ENCODE results near the gene GAS6.

The GAS6 gene

GRCh38 chr13:113819731-113820715 is 43.9 kb downstream of the GAS6 start:
- no peak for DNase-seq

- no peak for DNase-seq
Measured at GRCh38 chr13:113819341-113819730, 44.5 kb downstream of the GAS6 start.

- no peak for DNase-seq
Measured at GRCh38 chr13:113818700-113819295, 45.1 kb downstream of the GAS6 start.

DNA sequence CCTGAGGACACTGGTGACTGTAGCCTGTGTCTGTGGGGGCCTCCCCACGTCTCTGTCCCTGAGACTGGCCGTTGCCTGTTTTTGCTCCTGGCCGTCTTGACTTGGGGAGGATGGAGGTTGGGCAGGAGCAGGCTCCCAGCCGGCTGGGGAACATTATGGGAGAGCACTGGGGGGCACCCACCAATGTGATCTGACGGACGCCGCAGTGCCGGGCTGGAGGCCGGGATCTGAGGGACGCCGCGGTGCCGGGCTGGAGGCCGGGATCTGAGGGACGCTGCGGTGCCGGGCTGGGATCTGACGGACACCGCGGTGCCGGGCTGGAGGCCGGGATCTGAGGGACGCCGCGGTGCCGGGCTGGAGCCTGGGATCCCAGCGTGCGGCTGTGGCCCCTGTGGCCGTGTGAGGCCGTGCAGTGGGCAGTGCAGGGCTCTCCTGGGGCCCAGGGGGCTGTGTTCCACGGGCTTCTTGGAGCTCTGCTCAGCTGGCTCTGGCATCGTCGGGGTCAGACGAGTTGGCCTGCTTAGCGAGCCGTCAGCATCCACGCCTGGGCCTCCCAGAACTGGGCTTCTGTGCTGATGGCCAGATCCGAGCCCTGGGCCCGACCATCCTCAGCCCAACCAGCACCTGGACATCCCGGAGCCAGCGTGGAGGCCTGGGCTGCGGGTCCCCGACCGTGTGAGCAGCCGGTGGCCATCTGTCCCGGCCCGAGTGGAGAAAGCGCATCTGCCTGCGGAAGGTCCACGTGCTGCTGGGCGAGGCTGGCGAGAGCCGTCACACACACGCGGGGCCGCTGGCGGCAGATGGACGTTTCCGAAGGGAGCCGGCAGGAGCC is 45.8 kb downstream of the GAS6 start:
- no peak for DNase-seq

DNA sequence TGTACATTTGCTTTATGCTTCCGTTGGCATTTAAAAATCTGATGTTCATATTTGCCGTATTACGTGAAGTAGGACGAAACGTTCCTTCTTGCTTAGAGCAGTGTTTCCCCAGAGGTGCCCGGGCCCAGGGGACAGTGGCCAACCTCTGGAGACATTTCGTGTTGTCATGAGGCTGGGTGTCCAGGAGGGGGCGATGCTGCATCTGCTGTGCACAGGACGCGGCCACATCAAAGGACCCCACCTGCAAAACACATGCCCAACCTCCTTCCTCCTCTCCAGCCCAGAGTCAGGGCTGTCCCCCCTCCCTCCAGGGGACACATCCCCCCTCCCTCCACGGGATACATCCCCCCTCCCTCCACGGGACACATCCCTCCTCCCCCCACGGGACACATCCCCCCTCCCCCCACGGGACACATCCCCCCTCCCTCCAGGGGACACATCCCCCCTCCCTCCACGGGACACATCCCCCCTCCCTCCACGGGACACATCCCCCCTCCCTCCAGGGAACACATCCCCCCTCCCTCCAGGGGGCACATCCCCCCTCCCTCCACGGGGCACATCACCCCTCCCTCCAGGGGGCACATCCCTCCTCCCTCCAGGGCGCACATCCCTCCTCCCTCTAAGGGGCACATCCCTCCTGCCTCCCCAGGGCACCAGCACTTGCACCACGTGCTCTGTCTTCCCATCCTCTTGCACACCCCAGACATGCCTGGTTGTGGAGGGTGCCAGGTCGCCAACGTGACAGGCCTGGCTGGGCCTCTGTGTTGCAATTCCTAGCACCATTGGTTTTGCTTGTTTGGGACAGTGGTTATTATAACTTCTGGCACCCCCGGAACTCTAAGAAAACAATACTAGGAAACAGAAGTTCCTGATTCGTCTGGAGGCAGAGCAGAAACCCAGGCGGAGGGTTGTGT is 46.7 kb downstream of the GAS6 start:
- DNase-seq, result peak; percentile 68

DNA sequence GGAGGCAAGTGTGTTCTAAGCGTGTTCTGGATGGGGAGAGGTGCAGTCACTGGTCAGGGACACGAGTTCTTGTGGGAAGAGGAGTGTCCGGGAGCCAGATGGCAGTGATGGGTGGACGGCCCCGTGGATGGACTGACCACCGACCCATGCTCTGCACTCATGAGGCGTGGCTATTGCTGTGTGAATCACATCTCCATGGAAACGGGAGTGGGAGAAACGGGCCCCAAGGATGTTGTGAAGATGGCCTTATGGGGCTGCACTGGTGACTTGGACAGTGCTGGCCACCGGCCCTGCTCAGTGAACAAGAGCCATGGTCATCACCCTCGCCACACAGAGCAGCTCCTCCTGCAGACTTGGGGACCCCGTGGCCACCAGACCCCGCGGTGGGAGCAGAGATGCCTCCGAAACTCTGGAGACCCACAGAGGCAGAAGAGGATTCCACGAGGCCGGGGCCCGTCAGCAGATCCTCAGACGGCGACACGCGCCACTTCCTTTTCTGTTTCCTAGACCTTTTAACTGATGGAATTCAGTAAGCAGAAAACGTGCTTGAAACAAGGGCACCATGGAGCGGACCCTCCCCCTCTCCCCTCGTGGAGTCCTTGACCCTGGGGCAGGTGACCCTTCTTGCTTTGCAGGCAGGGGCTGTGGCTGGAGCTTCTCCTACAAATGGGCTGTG is 47.5 kb downstream of the GAS6 start:
- DNase-seq, result no peak

DNA sequence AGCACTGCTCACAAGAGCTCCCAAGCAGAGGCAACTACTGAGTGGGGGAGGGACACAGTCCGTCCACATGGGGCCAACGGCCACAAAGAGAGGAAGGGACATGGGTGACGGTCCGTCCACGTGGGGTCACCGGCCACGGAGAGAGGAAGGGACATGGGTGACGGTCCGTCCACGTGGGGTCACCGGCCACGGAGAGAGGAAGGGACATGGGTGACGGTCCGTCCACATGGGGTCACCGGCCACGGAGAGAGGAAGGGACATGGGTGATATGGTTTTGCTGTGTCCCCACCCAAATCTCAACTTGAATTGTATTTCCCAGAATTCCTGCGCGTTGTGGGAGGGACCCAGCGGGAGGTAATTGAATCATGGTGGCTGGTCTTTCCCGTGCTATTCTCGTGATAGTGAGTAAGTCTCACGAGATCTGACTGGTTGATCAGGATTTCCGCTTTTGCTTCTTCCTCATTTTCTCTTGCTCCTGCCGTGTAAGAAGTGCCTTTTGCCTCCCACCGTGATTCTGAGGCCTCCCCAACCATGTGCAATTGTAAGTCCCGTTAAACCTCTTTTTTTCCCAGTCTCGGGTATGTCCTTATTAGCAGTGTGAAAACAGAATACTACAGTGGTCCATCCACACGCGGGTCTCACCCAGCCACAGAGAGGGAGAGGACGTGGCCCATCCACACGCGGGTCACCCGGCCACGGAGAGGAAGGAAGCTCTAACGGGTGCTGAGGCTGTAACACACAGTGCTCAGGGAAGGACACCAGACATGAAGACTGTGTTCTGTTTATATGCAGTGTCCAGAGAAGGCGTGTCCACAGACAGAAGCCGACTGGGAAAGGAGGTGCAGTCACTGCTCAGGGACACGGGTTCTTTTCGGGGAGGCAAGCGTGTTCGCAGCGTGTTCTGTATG is 48.5 kb downstream of the GAS6 start:
- no peak for DNase-seq

- no peak for DNase-seq
Measured at GRCh38 chr13:113814435-113814821, 49.4 kb downstream of the GAS6 start.

GRCh38 chr13:113813749-113814434 is 50.0 kb downstream of the GAS6 start:
- no peak for DNase-seq

DNA sequence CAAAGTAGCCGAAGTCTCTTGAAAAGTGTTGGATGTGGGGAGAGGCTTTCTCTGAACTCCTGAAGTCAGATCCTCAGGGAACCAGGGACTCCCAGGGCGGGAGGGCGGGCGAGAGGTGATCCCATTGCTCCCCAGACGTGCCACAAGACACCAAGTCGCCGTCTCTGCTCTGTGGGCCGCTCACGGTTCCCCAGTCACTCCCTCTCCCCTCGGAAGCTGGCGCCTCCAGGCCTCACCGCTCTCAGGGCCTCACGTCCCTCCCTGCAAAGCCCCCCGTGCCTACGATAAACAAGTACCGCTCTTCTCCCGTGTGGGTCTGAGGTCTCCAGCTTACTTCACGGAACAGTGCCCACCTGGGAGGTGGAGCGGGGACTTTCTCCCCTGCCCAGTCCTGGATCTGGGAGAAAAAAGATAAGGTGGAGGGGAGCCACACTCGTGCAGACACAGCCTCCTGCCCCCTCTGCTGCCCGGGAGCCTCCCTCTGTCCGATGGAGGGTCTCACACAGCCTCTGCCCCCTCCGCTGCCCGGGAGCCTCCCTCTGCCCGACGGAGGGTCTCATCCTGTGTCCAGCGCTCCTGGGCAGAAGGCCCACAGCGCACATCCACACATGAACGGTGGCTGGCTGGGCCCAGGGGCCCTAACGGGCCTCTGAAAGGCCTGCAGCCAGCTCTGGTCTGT is 50.7 kb downstream of the GAS6 start:
- no peak for DNase-seq

- no peak for DNase-seq
Measured at GRCh38 chr13:113812178-113813040, 51.5 kb downstream of the GAS6 start.

- no peak for DNase-seq
Measured at GRCh38 chr13:113811081-113811928, 52.6 kb downstream of the GAS6 start.

GRCh38 chr13:113810640-113811039 is 53.2 kb downstream of the GAS6 start:
- no peak for DNase-seq

GRCh38 chr13:113809934-113810333 is 53.9 kb downstream of the GAS6 start:
- DNase-seq, result no peak

- DNase-seq, result no peak
Measured at GRCh38 chr13:113808058-113808834, 55.6 kb downstream of the GAS6 start.

DNA sequence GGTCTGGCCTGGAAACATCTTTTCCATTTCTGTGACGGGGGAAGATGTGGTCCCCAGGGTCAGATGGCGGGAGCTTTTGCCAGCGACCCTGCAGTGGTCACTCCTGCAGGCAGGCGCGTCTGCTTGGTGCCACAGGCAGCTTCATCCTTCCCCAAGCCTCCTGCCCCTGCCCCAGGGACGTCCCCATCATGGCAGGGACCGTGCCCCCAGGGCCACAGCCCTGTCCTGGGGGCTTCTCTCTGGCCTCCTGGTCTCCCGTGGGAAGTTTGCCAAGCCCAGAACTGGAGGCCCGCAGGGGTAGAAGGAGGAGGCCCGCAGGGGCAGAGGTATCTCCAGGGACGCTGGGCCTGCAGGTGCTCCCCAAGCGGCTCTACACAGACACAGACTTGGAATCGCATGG is 57.4 kb downstream of the GAS6 start:
- no peak for DNase-seq

- no peak for DNase-seq
Measured at GRCh38 chr13:113806104-113806471, 57.8 kb downstream of the GAS6 start.

Measured in effector CD8-positive, alpha-beta T cell (primary cell).